HepG2 (cell line): Measurements from ENCODE around the gene TBL3. TPM values are rescaled to one million over a fixed set of nuclear protein-coding genes. Genes with fewer than 3 reads are reported as not detected.

Experiments used
- GATA4 ChIP-seq: sonication (generic); IDR thresholded peaks from 2 replicates; pipeline ENCODE4 v1.6.1; 2016; ENCODE audit warnings: antibody characterized with exemption, low read depth, borderline replicate concordance
- JDP2 ChIP-seq: sonication (generic); formaldehyde crosslinking; IDR thresholded peaks from 2 replicates; pipeline ENCODE4 v1.8.1; 2022; ENCODE audit warnings: missing genetic modification reagents, borderline replicate concordance
- MATR3 ChIP-seq: sonication (generic); formaldehyde crosslinking; IDR thresholded peaks from 2 replicates; pipeline ENCODE4 v1.4.0; 2020; ENCODE audit warnings: missing genetic modification reagents
- NONO ChIP-seq, 2 experiments: fragments of 450-650 bp in 1 of 2; sonication (generic) in 1 of 2; formaldehyde crosslinking in 1 of 2; IDR thresholded peaks in 1 of 2; conservative IDR thresholded peaks in 1 of 2; 2 replicates each; pipeline versions ENCODE4 v1.6.1 to v1.8.0; 2017 to 2022; ENCODE audit warnings: mild to moderate bottlenecking in 1 of 2, missing genetic modification reagents in 1 of 2, moderate library complexity in 1 of 2
- RFX3 ChIP-seq: IDR thresholded peaks from 2 replicates; pipeline ENCODE4 v1.6.1; 2016; ENCODE audit warnings: missing biosample characterization, missing genetic modification reagents
- ZNF468 ChIP-seq: sonication (generic); formaldehyde crosslinking; IDR thresholded peaks from 2 replicates; pipeline ENCODE4 v1.8.0; 2022; ENCODE audit warnings: mild to moderate bottlenecking, moderate library complexity, missing genetic modification reagents
- ZNF562 ChIP-seq: sonication (generic); formaldehyde crosslinking; IDR thresholded peaks from 2 replicates; pipeline ENCODE4 v1.8.0; 2022; ENCODE audit warnings: missing genetic modification reagents, borderline replicate concordance
- ZNF577 ChIP-seq: sonication (generic); formaldehyde crosslinking; IDR thresholded peaks from 2 replicates; pipeline ENCODE4 v1.4.0; 2020; ENCODE audit warnings: mild to moderate bottlenecking, low read depth, missing genetic modification reagents, borderline replicate concordance
- ZNF749 ChIP-seq: sonication (generic); formaldehyde crosslinking; IDR thresholded peaks from 2 replicates; pipeline ENCODE4 v1.8.0; 2022; ENCODE audit warnings: mild to moderate bottlenecking, missing genetic modification reagents, moderate library complexity, borderline replicate concordance
- ZNF768 ChIP-seq: sonication (generic); formaldehyde crosslinking; IDR thresholded peaks from 2 replicates; pipeline ENCODE4 v1.4.0; 2020; ENCODE audit warnings: missing genetic modification reagents
- ZNF781 ChIP-seq: sonication (generic); formaldehyde crosslinking; IDR thresholded peaks from 2 replicates; pipeline ENCODE4 v1.5.1; 2020; ENCODE audit warnings: borderline replicate concordance, mild to moderate bottlenecking, missing genetic modification reagents; ENCODE audit errors: not compliant biosample characterization
- ZNF782 ChIP-seq: sonication (generic); formaldehyde crosslinking; IDR thresholded peaks from 2 replicates; pipeline ENCODE4 v1.4.0; 2020; ENCODE audit warnings: missing genetic modification reagents, mild to moderate bottlenecking, borderline replicate concordance
- ZSCAN25 ChIP-seq: sonication (generic); formaldehyde crosslinking; IDR thresholded peaks from 2 replicates; pipeline ENCODE4 v1.8.0; 2022; ENCODE audit warnings: mild to moderate bottlenecking, missing genetic modification reagents
- ZZZ3 ChIP-seq: sonication (generic); formaldehyde crosslinking; IDR thresholded peaks from 2 replicates; pipeline ENCODE4 v1.4.0; 2020; ENCODE audit warnings: missing genetic modification reagents, mild to moderate bottlenecking, borderline replicate concordance
- polyA plus RNA-seq, 8 experiments: library from polyadenylated mRNA; depleted of rRNA in 3 of 8; stranded (reverse) in 7 of 8; unstranded in 1 of 8; fragments of >200 nt; fragmentation: Illumina TruSeq in 4 of 8; extraction: Trizol in 4 of 8; gene quantifications; 2 replicates each; pipeline versions ENCODE4 v1.2.1 to v1.2.3, GENCODE V29; 2011 to 2016; ENCODE audit warnings: low read depth in 4 of 8, missing spikeins in 1 of 8, mixed read lengths in 1 of 8; ENCODE audit not compliant: insufficient read depth in 1 of 8
- total RNA-seq, 5 experiments: library from RNA; depleted of rRNA; stranded (reverse); fragments of >200 nt; fragmentation: Illumina TruSeq; extraction: Trizol; gene quantifications; 2 replicates each; pipeline ENCODE4 v1.2.3, GENCODE V29; 2016; ENCODE audit warnings: low read depth in 1 of 5
- TF ChIP-seq, protein P1 (sequence below): sonication (generic); formaldehyde crosslinking; IDR thresholded peaks from 2 replicates; pipeline ENCODE4 v1.5.1; 2020; ENCODE audit warnings: mild to moderate bottlenecking, missing genetic modification reagents
- TF ChIP-seq, protein P2 (sequence below): sonication (generic); formaldehyde crosslinking; IDR thresholded peaks from 2 replicates; pipeline ENCODE4 v1.5.1; 2020; ENCODE audit warnings: missing genetic modification reagents, mild to moderate bottlenecking, borderline replicate concordance
- TF ChIP-seq, protein P3 (sequence below): sonication (generic); formaldehyde crosslinking; IDR thresholded peaks from 2 replicates; pipeline ENCODE4 v1.4.0; 2020; ENCODE audit warnings: missing genetic modification reagents

Gene TBL3
- total and polyA plus RNA-seq, 2 of the 13 experiments (the other 11 are each of a cell fraction or from before 2014, with no cell fraction given) = 16.8 to 38.0 TPM

DNA sequence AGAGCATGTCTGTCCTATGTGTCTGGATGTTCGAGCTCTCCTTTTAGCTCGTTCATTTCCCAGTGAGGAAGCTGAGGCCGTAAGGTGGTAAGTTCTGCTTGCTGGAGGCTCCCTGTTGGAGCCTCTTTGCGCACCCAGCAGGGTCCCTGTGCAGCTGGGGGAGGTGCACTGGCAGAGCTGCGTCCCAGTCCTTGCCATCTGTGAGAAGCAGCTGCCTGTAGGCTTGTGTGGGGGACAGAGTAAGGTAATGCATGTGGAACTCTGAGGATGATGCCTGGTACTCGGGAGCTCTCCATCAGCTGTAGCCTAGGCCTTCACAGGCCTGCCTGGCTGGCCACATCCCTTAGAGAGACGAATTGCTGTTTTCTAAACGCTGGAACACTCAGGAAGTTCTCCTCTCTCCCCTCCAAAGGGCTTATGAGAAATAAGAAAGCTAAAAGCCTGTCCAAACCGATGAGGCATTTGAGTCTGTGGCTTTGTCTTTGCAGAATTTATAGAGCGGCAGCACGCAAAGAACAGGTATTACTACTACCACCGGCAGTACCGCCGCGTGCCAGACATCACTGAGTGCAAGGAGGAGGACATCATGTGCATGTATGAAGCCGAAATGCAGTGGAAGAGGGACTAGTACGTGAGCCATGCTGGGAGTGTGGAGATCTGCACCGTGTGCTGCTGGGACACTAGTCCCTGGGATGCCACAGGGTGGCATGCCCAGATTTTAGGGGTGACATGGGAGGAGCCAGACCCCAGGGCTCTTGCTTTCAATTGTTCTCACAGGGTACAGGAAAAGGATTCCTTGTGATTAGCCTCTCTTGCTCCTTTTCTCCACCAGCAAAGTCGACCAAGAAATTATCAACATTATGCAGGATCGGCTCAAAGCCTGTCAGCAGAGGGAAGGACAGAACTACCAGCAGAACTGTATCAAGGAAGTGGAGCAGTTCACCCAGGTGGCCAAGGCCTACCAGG lies 10.9 kb upstream of the TBL3 start (continued):
- TF ChIP-seq, protein P1, sequence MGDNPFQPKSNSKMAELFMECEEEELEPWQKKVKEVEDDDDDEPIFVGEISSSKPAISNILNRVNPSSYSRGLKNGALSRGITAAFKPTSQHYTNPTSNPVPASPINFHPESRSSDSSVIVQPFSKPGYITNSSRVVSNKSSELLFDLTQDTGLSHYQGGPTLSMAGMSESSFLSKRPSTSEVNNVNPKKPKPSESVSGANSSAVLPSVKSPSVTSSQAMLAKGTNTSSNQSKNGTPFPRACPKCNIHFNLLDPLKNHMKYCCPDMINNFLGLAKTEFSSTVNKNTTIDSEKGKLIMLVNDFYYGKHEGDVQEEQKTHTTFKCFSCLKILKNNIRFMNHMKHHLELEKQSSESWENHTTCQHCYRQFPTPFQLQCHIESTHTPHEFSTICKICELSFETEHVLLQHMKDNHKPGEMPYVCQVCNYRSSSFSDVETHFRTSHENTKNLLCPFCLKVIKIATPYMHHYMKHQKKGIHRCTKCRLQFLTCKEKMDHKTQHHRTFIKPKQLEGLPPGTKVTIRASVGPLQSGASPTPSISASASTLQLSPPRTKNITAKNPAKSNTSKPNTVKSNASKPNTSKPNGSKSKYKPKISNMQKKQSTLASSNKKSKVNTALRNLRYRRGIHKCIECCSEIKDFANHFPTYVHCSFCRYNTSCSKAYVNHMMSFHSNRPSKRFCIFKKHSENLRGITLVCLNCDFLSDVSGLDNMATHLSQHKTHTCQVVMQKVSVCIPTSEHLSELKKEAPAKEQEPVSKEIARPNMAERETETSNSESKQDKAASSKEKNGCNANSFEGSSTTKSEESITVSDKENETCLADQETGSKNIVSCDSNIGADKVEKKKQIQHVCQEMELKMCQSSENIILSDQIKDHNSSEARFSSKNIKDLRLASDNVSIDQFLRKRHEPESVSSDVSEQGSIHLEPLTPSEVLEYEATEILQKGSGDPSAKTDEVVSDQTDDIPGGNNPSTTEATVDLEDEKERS = no peak
- TF ChIP-seq, protein P2, sequence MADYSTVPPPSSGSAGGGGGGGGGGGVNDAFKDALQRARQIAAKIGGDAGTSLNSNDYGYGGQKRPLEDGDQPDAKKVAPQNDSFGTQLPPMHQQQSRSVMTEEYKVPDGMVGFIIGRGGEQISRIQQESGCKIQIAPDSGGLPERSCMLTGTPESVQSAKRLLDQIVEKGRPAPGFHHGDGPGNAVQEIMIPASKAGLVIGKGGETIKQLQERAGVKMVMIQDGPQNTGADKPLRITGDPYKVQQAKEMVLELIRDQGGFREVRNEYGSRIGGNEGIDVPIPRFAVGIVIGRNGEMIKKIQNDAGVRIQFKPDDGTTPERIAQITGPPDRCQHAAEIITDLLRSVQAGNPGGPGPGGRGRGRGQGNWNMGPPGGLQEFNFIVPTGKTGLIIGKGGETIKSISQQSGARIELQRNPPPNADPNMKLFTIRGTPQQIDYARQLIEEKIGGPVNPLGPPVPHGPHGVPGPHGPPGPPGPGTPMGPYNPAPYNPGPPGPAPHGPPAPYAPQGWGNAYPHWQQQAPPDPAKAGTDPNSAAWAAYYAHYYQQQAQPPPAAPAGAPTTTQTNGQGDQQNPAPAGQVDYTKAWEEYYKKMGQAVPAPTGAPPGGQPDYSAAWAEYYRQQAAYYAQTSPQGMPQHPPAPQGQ (CRISPR knock-in tag) = no peak
- TF ChIP-seq ZSCAN25 = 0 out of 2 replicates have a peak, but pooled peaks have one; percentile 17
- no peak for TF ChIP-seq GATA4
- TF ChIP-seq ZNF562 = no peak
- TF ChIP-seq ZNF781 = peak; percentile 79
- TF ChIP-seq ZNF749 (CRISPR knock-in tag) = no peak
- no peak for TF ChIP-seq ZNF468 (CRISPR knock-in tag)
- TF ChIP-seq ZNF577 (CRISPR knock-in tag) = no peak
- 0 out of 2 replicates have a peak, but pooled peaks have one; percentile 8 for TF ChIP-seq ZNF768
- no peak for TF ChIP-seq RFX3 (CRISPR knock-in tag)
- no peak for TF ChIP-seq JDP2 (CRISPR knock-in tag)
- TF ChIP-seq, protein P3, sequence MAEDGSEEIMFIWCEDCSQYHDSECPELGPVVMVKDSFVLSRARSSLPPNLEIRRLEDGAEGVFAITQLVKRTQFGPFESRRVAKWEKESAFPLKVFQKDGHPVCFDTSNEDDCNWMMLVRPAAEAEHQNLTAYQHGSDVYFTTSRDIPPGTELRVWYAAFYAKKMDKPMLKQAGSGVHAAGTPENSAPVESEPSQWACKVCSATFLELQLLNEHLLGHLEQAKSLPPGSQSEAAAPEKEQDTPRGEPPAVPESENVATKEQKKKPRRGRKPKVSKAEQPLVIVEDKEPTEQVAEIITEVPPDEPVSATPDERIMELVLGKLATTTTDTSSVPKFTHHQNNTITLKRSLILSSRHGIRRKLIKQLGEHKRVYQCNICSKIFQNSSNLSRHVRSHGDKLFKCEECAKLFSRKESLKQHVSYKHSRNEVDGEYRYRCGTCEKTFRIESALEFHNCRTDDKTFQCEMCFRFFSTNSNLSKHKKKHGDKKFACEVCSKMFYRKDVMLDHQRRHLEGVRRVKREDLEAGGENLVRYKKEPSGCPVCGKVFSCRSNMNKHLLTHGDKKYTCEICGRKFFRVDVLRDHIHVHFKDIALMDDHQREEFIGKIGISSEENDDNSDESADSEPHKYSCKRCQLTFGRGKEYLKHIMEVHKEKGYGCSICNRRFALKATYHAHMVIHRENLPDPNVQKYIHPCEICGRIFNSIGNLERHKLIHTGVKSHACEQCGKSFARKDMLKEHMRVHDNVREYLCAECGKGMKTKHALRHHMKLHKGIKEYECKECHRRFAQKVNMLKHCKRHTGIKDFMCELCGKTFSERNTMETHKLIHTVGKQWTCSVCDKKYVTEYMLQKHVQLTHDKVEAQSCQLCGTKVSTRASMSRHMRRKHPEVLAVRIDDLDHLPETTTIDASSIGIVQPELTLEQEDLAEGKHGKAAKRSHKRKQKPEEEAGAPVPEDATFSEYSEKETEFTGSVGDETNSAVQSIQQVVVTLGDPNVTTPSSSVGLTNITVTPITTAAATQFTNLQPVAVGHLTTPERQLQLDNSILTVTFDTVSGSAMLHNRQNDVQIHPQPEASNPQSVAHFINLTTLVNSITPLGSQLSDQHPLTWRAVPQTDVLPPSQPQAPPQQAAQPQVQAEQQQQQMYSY (CRISPR knock-in tag) = no peak
- TF ChIP-seq NONO (IDR thresholded peaks at IDR 0.05) = no peak
- peak; percentile 54; the same call in 1 of the 2 replicates for TF ChIP-seq NONO (CRISPR knock-in tag; conservative IDR thresholded peaks at IDR 0.05)
- TF ChIP-seq ZZZ3 = no peak
- no peak for TF ChIP-seq MATR3 (CRISPR knock-in tag)
- TF ChIP-seq ZNF782 = no peak; the same call in 1 of the 2 replicates
